SU-DHL-6 (cell line): ENCODE results near the gene GARIN5B.

Source experiments
- H2AFZ ChIP-seq: fragments of 200-600 bp; sonication (generic); 2 replicates; pipeline ENCODE4 v1.6.1; 2014; ENCODE audit warnings: low read depth, mild to moderate bottlenecking, moderate library complexity, mixed read lengths, antibody characterized with exemption, low read length; ENCODE audit not compliant: severe bottlenecking
- H3F3A ChIP-seq: fragments of 200-600 bp; shearing (Covaris generic); 2 replicates; pipeline ENCODE4 v1.6.0; 2016; ENCODE audit warnings: antibody characterized with exemption, mild to moderate bottlenecking; ENCODE audit not compliant: insufficient read depth
- H3K27ac ChIP-seq: fragments of 200-600 bp; sonication (generic); 2 replicates; pipeline ENCODE4 v1.5.1; 2016; ENCODE audit warnings: low read depth, mild to moderate bottlenecking, low read length, moderate library complexity, mixed read lengths
- H3K27me3 ChIP-seq: fragments of 200-600 bp; sonication (generic), shearing (Covaris generic); 2 replicates; pipeline ENCODE4 v1.6.0; 2014; ENCODE audit warnings: mild to moderate bottlenecking, low read length
- H3K36me3 ChIP-seq: fragments of 200-600 bp; sonication (generic); 2 replicates; pipeline ENCODE4 v1.6.1; 2014; ENCODE audit warnings: mild to moderate bottlenecking, low read length, mixed read lengths
- H3K4me2 ChIP-seq: fragments of 300-600, 200-600 bp; shearing (Covaris generic), sonication (generic); 2 replicates; pipeline ENCODE4 v1.6.0; 2014; ENCODE audit warnings: low read length, low read depth, mild to moderate bottlenecking; ENCODE audit not compliant: poor library complexity, severe bottlenecking
- H3K4me3 ChIP-seq: fragments of 200-600 bp; sonication (generic); 2 replicates; pipeline ENCODE4 v1.5.1; 2014; ENCODE audit warnings: antibody characterized with exemption, low read length, mild to moderate bottlenecking, mixed read lengths; ENCODE audit not compliant: insufficient read depth, poor library complexity, severe bottlenecking
- H3K79me2 ChIP-seq: fragments of 200-600 bp; sonication (generic); 2 replicates; pipeline ENCODE4 v1.6.1; 2014; ENCODE audit warnings: mild to moderate bottlenecking, low read length, moderate library complexity; ENCODE audit not compliant: insufficient read depth
- H3K9ac ChIP-seq: fragments of 200-600 bp; sonication (generic); 2 replicates; pipeline ENCODE4 v1.7.0; 2014; ENCODE audit warnings: mild to moderate bottlenecking, low read length
- H3K9me2 ChIP-seq: fragments of 200-600 bp; sonication (generic); replicated peaks from 2 replicates; pipeline ENCODE4 v1.6.1; 2014; ENCODE audit warnings: low read length; ENCODE audit not compliant: insufficient read depth
- H3K9me3 ChIP-seq: fragments of 200-600 bp; sonication (generic); 2 replicates; pipeline ENCODE4 v1.6.1; 2014; ENCODE audit warnings: low read length, mixed read lengths; ENCODE audit not compliant: insufficient read depth
- H4K20me1 ChIP-seq: fragments of 200-600 bp; sonication (generic); 2 replicates; pipeline ENCODE4 v1.6.1; 2014; ENCODE audit warnings: low read depth, mild to moderate bottlenecking, antibody characterized with exemption, low read length, moderate library complexity, mixed read lengths
- EZH2phosphoT487 ChIP-seq: fragments of 200-600 bp; sonication (generic), shearing (Covaris generic); conservative IDR thresholded peaks from 2 replicates; pipeline ENCODE4 v1.6.1; 2018; ENCODE audit warnings: mild to moderate bottlenecking, antibody characterized with exemption, low read length, moderate library complexity, mixed read lengths
- TF ChIP-seq, protein P1 (sequence below): fragments of 200-600 bp; sonication (generic); IDR thresholded peaks from one replicate; pipeline ENCODE4 v1.5.1; 2017; ENCODE audit warnings: antibody characterized with exemption, mild to moderate bottlenecking, low read length, moderate library complexity; ENCODE audit not compliant: insufficient read depth, poor library complexity, severe bottlenecking

GARIN5B gene

GRCh38 chr19:55339889-55340783, 22.9 kb downstream of the GARIN5B start:
- peak overlapping the region; percentile 65 for H3K27ac ChIP-seq
- H3K4me3 ChIP-seq, result peak overlapping the region; percentile 87
- H3K36me3 ChIP-seq, result no peaks in the 10 kb centered on the region
- no peaks in the 10 kb centered on the region for H3K9me2 ChIP-seq
- TF ChIP-seq, protein P1, sequence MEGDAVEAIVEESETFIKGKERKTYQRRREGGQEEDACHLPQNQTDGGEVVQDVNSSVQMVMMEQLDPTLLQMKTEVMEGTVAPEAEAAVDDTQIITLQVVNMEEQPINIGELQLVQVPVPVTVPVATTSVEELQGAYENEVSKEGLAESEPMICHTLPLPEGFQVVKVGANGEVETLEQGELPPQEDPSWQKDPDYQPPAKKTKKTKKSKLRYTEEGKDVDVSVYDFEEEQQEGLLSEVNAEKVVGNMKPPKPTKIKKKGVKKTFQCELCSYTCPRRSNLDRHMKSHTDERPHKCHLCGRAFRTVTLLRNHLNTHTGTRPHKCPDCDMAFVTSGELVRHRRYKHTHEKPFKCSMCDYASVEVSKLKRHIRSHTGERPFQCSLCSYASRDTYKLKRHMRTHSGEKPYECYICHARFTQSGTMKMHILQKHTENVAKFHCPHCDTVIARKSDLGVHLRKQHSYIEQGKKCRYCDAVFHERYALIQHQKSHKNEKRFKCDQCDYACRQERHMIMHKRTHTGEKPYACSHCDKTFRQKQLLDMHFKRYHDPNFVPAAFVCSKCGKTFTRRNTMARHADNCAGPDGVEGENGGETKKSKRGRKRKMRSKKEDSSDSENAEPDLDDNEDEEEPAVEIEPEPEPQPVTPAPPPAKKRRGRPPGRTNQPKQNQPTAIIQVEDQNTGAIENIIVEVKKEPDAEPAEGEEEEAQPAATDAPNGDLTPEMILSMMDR, result no peak
- TF ChIP-seq EZH2phosphoT487, result no peak
- 0 out of 2 replicates have a peak, but pooled peaks cover 8% of the 10 kb centered on the region for H3K79me2 ChIP-seq
- H3K9me3 ChIP-seq, result no peaks in the 10 kb centered on the region
- H4K20me1 ChIP-seq, result no peaks in the 10 kb centered on the region
- peak overlapping the region; percentile 97 for H3K4me2 ChIP-seq
- no peaks in the 10 kb centered on the region for H3F3A ChIP-seq
- peak overlapping the region; percentile 88 for H3K9ac ChIP-seq
- H2AFZ ChIP-seq, result no peak overlapping the region
- H3K27me3 ChIP-seq, result no peaks in the 10 kb centered on the region

DNA sequence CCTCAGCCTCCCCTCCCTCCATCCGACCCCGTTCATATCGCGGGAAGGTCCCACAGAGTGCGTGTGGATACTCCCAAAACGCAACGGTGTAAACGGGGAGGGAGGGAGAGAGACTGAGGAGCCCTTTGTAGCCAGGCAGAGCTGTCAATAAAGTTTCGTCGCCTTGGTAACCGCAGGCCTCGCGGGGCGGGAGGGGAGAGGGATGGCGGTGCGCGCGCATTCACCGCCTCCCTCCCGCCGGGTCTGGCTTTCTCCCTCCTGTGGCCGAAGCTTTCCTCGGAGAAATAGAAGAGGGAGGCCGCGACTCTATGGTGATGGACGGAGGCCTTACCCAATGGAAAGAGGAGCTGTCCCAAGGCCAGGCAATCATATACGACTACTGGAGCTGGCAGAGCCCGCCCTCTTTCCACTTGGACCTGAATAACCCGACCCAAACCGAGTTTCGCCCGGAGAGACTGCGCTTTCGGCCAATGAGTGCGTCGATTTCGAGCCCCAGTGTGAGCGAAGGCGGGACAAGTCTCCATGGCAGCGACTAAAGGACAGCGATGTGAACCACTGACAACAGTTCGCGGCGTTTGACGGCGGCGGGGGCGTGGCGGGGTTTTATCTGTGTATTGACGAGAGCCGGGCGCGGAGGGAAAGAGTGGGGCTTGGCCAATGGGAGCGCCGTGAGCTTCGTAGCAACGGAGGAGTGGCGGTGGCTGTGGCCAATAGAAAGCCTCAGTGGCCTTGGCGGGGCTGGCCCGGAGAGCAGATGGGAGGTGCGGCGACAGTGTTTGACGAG, 23.8 kb downstream of the GARIN5B start, which contains the start of gene KMT5C:
Gene KMT5C (plus strand): TSS at position 772 of the 784 bp plus-strand sequence. CDS start 2,061 bp downstream, outside the sequence.
- H3K9me2 ChIP-seq, result no peaks in the 10 kb centered on the region
- H2AFZ ChIP-seq, result peak within 1 kb of the TSS; percentile 75
- H3F3A ChIP-seq, result no peaks in the 10 kb centered on the region
- peak within 1 kb of the TSS; percentile 88 for H3K9ac ChIP-seq
- H3K4me2 ChIP-seq, result peak within 1 kb of the TSS; percentile 97
- H3K9me3 ChIP-seq, result no peaks in the 10 kb centered on the region
- peak within 1 kb of the TSS; percentile 65 for H3K27ac ChIP-seq
- no peaks in the 10 kb centered on the region for H3K36me3 ChIP-seq
- peak within 1 kb of the TSS; percentile 87 for H3K4me3 ChIP-seq
- 0 out of 2 replicates have a peak, but pooled peaks cover 8% of the 10 kb centered on the region for H3K79me2 ChIP-seq
- TF ChIP-seq, protein P1, result no peak
- TF ChIP-seq EZH2phosphoT487, result no peak
- no peaks in the 10 kb centered on the region for H4K20me1 ChIP-seq
- no peaks in the 10 kb centered on the region for H3K27me3 ChIP-seq

DNA sequence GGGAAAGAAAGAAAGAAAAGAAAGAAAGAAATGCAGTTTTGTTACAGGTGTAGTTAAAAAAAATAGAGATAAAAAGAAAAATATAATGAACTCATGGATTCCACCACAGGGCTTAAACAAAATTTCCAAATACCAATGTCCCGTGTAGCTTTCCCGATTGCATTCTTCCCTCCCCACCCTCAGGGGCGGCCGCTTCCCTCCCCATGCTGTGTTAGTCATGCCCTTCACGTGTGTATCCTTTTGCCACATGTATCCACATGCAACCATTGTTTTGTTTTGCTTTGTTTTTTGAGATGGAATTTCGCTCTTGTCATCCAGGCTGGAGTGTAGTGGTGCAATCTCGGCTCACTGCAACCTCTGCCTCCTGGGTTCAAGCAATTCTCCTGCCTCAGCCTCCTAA, 27.0 kb downstream of the GARIN5B start:
- Histone ChIP-seq H3K9ac (no peak overlapping the region), H3K4me2 (no peak overlapping the region), H3K27ac (no peak overlapping the region), H2AFZ (no peak overlapping the region), H4K20me1 (no peaks in the 10 kb centered on the region), H3K36me3 (no peaks in the 10 kb centered on the region), H3K79me2 (0 out of 2 replicates have a peak, but pooled peaks cover 8% of the 10 kb centered on the region), H3K9me3 (no peaks in the 10 kb centered on the region), H3F3A (no peaks in the 10 kb centered on the region), H3K4me3 (no peak overlapping the region), H3K27me3 (no peaks in the 10 kb centered on the region), H3K9me2 (no peaks in the 10 kb centered on the region)
- no peak for TF ChIP-seq EZH2phosphoT487
- TF ChIP-seq, protein P1, result no peak
